NB4 (cell line): ENCODE measurements around the gene SERPINI2.

ENCODE experiments used
- POLR2A ChIP-seq: IDR thresholded peaks from 2 replicates; pipeline ENCODE4 v1.6.1; 2011; ENCODE audit warnings: mild to moderate bottlenecking; ENCODE audit not compliant: insufficient read length; ENCODE audit errors: extremely low read depth
- TF ChIP-seq, protein P1 (sequence below): IDR thresholded peaks from one replicate; pipeline ENCODE4 v1.5.1; 2012; ENCODE audit warnings: low read depth, low read length

DNA sequence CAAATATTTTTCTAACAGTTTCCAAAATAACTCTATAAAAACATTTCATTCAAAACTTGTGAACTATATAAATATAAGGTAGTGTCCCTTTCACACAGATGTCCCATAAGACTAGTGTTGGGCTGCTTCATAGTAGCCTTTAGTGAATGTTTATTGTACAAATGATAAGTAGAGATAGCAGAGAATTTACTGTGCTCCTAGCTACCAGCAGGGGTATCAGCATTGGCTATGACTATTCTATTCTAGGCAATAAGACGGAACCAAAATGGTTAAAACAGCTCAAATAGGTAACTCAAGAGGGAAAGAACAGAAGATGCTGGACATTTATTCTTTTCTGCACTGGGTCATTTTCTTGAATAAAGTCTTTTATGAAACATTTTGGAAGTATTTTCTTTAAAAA lies 22.6 kb downstream of the SERPINI2 start:
- TF ChIP-seq, protein P1, sequence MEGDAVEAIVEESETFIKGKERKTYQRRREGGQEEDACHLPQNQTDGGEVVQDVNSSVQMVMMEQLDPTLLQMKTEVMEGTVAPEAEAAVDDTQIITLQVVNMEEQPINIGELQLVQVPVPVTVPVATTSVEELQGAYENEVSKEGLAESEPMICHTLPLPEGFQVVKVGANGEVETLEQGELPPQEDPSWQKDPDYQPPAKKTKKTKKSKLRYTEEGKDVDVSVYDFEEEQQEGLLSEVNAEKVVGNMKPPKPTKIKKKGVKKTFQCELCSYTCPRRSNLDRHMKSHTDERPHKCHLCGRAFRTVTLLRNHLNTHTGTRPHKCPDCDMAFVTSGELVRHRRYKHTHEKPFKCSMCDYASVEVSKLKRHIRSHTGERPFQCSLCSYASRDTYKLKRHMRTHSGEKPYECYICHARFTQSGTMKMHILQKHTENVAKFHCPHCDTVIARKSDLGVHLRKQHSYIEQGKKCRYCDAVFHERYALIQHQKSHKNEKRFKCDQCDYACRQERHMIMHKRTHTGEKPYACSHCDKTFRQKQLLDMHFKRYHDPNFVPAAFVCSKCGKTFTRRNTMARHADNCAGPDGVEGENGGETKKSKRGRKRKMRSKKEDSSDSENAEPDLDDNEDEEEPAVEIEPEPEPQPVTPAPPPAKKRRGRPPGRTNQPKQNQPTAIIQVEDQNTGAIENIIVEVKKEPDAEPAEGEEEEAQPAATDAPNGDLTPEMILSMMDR = no peak
- no peak for TF ChIP-seq POLR2A
